ENCODE results near the gene KRTAP3-2.

DNA sequence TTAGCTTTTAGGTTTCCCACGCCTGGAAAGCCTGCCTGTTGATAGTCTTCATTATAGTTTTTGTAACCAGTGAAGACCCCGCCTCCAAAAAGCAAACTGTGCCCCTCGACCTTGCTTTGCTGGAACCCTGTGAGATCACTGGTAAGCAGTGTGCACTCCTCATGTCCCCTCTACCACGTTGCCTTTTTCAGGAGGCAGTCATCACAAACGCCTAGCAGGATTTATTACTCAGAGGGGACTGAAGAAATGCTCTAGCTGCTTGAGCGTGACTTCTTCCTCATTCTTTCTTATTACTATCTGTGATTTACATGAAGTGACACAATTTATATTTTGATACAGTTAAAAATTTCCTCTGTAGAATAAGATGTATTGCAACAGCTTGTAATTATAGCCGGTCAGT, 15.7 kb upstream of the KRTAP3-2 start:
- TF ChIP-seq POLR2AphosphoS5 (IDR thresholded peaks at IDR 0.05; ENCODE audit: insufficient read depth in 1 of 2, low read depth in 1 of 2) (no peak), POLR2A (IDR thresholded peaks at IDR 0.05) (no peak)

Data from vagina (tissue), 2 donors.